HG03469 (cell line): ENCODE results near the gene EVX1.

ENCODE experiments used
- ATAC-seq: cut with Tn5 transposase; IDR thresholded peaks from one replicate; pipeline ENCODE4 v1.9.1; 2021; ENCODE audit warnings: mild to moderate bottlenecking, moderate library complexity, moderate number of reproducible peaks; ENCODE audit not compliant: unreplicated experiment

EVX1 gene

GRCh38 chr7:27248427-27248806, 5.8 kb downstream of the EVX1 start:
- no peak for ATAC-seq

- ATAC-seq: no peak
Observed at GRCh38 chr7:27248911-27249723, 6.5 kb downstream of the EVX1 start.

GRCh38 chr7:27249724-27250556, 7.3 kb downstream of the EVX1 start:
- ATAC-seq: no peak

- no peak for ATAC-seq
Observed at GRCh38 chr7:27250557-27251070, 8.0 kb downstream of the EVX1 start.

GRCh38 chr7:27251136-27251651, 8.6 kb downstream of the EVX1 start:
- no peak for ATAC-seq

- ATAC-seq: no peak
Observed at GRCh38 chr7:27251652-27252590, 9.3 kb downstream of the EVX1 start.

GRCh38 chr7:27254625-27255024, 12.0 kb downstream of the EVX1 start:
- ATAC-seq: no peak

GRCh38 chr7:27260211-27260610, 17.6 kb downstream of the EVX1 start:
- ATAC-seq: no peak

GRCh38 chr7:27262121-27262520, 19.5 kb downstream of the EVX1 start:
- ATAC-seq: no peak

- no peak for ATAC-seq
Observed at GRCh38 chr7:27263781-27264180, 21.2 kb downstream of the EVX1 start.

- ATAC-seq: no peak
Observed at GRCh38 chr7:27269455-27269854, 26.9 kb downstream of the EVX1 start.

GRCh38 chr7:27271384-27271783, 28.8 kb downstream of the EVX1 start:
- no peak for ATAC-seq

- no peak for ATAC-seq
Observed at GRCh38 chr7:27277628-27278027, 35.0 kb downstream of the EVX1 start.

GRCh38 chr7:27283558-27283957, 41.0 kb downstream of the EVX1 start:
- no peak for ATAC-seq

- ATAC-seq: no peak
Observed at GRCh38 chr7:27295236-27295635, 52.6 kb downstream of the EVX1 start.

GRCh38 chr7:27297356-27297755, 54.8 kb downstream of the EVX1 start:
- ATAC-seq: no peak
